ENCODE measurements around the gene POLR1H.

DNA sequence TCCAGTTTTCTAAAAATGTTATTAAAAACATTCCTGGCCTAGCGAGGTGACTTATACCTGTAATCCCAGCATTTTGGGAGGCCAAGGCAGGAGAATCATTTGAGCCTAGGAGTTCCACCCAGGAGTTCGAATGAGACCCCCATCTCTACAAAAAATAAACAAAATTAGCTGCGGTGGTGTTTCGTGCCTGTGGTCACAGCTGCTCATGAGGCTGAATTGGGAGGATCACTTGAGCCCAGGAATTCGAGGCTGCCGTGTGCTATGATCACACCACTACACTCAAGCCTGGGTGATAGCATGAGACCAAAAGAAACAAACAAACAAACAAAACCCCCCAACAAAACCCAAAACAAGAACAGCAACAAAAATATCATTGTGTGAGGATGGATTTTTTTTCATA, 19.8 kb upstream of the POLR1H start:
- TF ChIP-seq, protein P1, sequence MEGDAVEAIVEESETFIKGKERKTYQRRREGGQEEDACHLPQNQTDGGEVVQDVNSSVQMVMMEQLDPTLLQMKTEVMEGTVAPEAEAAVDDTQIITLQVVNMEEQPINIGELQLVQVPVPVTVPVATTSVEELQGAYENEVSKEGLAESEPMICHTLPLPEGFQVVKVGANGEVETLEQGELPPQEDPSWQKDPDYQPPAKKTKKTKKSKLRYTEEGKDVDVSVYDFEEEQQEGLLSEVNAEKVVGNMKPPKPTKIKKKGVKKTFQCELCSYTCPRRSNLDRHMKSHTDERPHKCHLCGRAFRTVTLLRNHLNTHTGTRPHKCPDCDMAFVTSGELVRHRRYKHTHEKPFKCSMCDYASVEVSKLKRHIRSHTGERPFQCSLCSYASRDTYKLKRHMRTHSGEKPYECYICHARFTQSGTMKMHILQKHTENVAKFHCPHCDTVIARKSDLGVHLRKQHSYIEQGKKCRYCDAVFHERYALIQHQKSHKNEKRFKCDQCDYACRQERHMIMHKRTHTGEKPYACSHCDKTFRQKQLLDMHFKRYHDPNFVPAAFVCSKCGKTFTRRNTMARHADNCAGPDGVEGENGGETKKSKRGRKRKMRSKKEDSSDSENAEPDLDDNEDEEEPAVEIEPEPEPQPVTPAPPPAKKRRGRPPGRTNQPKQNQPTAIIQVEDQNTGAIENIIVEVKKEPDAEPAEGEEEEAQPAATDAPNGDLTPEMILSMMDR (IDR thresholded peaks at IDR 0.05), result no peak
- no peak for TF ChIP-seq POLR2A (IDR thresholded peaks at IDR 0.05)
